Hepatocyte (in vitro differentiated cells): Measurements from ENCODE around the gene PSG6.
"Not testable (repeated sequence)": the region's sequence is repeated elsewhere in the genome, so short reads cannot be mapped to it uniquely, and the experiment has no call there.

Experiments used
- EZH2 ChIP-seq: fragments of 200-600 bp; sonication (generic); IDR thresholded peaks from 2 replicates; pipeline ENCODE4 v1.6.1; 2016; ENCODE audit warnings: antibody characterized with exemption, mild to moderate bottlenecking, borderline replicate concordance
- TF ChIP-seq, protein P1 (sequence below): fragments of 200-600 bp; sonication (generic); IDR thresholded peaks from 2 replicates; pipeline ENCODE4 v1.5.1; 2016; ENCODE audit warnings: antibody characterized with exemption, mild to moderate bottlenecking; ENCODE audit not compliant: poor library complexity

DNA sequence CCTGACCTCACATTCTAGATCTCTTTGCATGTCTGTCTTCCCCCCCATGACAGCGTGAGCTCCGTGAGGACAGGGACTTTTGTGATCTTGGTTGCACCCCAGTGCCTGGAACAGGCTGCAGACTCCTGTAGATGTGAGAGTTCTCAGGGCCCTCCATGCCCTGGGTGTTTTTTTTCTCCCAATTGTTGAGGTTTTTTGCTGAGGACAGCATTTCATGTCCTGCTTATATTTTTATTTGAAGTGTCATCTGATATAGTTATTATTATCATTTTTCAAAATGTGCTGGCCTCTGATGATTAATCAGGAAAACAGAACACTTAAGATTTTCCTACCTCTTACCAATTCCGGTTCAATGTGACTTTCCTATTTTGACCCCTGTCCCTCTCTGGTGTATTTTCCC lies 62.9 kb downstream of the PSG6 start:
- TF ChIP-seq, protein P1, sequence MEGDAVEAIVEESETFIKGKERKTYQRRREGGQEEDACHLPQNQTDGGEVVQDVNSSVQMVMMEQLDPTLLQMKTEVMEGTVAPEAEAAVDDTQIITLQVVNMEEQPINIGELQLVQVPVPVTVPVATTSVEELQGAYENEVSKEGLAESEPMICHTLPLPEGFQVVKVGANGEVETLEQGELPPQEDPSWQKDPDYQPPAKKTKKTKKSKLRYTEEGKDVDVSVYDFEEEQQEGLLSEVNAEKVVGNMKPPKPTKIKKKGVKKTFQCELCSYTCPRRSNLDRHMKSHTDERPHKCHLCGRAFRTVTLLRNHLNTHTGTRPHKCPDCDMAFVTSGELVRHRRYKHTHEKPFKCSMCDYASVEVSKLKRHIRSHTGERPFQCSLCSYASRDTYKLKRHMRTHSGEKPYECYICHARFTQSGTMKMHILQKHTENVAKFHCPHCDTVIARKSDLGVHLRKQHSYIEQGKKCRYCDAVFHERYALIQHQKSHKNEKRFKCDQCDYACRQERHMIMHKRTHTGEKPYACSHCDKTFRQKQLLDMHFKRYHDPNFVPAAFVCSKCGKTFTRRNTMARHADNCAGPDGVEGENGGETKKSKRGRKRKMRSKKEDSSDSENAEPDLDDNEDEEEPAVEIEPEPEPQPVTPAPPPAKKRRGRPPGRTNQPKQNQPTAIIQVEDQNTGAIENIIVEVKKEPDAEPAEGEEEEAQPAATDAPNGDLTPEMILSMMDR, result not testable (repeated sequence)
- TF ChIP-seq EZH2, result not testable (repeated sequence)
